ENCODE measurements around the gene ASGR1. TPM values are rescaled to one million over a fixed set of nuclear protein-coding genes. Genes with fewer than 3 reads are reported as not detected.

Gene ASGR1
- total and polyA plus RNA-seq, 2 donors (not counting 1 experiment from before 2014, with no cell fraction given): 0.32 to 0.43 TPM

DNA sequence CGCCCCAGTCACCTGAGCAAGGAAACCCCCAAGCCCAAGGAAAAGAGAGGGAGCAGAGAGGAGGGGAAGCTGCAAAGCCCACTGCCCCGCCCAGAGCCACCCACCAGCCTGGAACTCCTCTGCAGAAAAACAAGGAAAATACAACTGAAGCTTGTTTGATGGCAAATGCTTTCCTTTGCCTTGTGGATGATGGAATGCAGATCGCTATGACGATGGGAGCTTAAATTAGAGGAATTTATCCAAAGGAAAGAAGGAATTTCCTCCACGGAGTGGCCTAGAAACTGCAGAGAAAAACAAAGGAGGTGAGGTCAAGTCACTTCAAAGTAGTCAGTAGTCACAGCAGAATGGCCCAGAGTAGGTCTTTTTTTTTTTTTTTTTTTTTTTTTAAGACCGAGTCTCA is 33.1 kb downstream of the ASGR1 start:
- no peak overlapping the region for H3K4me3 ChIP-seq (ENCODE audit: control extremely low read depth in 1 of 5, extremely low read depth in 1 of 5, insufficient read depth in 1 of 5, low read depth in 2 of 5, low read length in 4 of 5)
- no peak overlapping the region for H3K9ac ChIP-seq (ENCODE audit: low read length)
- H3K4me2 ChIP-seq (replicated peaks; ENCODE audit: low read depth, low read length, poor library complexity, severe bottlenecking): no peak overlapping the region
- 91% methylated on average over 4 of the region's 6 CpGs for WGBS (ENCODE audit: insufficient coverage)
- H2AFZ ChIP-seq (ENCODE audit: insufficient read depth, low read depth, low read length, poor library complexity, severe bottlenecking): no peak overlapping the region
- Mint-ChIP-seq H3K27me3 (peaks cover 17% of the 10 kb centered on the region), H3K9me3 (ENCODE audit: insufficient read depth) (no peaks in the 10 kb centered on the region), H3K4me3 (no peak overlapping the region), H3K4me1 (no peaks in the 10 kb centered on the region), H3K27ac (no peak overlapping the region)
- H3K79me2 ChIP-seq (ENCODE audit: control insufficient read depth, insufficient read depth, low read length): no peaks in the 10 kb centered on the region
- H3K4me1 ChIP-seq (ENCODE audit: control insufficient read depth in 2 of 2, insufficient read depth in 2 of 2, low read length in 2 of 2): no peaks in the 10 kb centered on the region
- TF ChIP-seq, protein P1, sequence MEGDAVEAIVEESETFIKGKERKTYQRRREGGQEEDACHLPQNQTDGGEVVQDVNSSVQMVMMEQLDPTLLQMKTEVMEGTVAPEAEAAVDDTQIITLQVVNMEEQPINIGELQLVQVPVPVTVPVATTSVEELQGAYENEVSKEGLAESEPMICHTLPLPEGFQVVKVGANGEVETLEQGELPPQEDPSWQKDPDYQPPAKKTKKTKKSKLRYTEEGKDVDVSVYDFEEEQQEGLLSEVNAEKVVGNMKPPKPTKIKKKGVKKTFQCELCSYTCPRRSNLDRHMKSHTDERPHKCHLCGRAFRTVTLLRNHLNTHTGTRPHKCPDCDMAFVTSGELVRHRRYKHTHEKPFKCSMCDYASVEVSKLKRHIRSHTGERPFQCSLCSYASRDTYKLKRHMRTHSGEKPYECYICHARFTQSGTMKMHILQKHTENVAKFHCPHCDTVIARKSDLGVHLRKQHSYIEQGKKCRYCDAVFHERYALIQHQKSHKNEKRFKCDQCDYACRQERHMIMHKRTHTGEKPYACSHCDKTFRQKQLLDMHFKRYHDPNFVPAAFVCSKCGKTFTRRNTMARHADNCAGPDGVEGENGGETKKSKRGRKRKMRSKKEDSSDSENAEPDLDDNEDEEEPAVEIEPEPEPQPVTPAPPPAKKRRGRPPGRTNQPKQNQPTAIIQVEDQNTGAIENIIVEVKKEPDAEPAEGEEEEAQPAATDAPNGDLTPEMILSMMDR (IDR thresholded peaks at IDR 0.05): no peak
- TF ChIP-seq EZH2 (IDR thresholded peaks at IDR 0.05; ENCODE audit: borderline replicate concordance, insufficient read depth, low read depth, low read length, poor library complexity, severe bottlenecking): no peak
- ATAC-seq (ENCODE audit: low read depth) (no peak), DNase-seq (no peak)
- no peaks in the 10 kb centered on the region for H3K27me3 ChIP-seq (replicated peaks in 1 of 4; ENCODE audit: control extremely low read depth in 1 of 4, control insufficient read depth in 3 of 4, insufficient read depth in 4 of 4, low read length in 3 of 4)
- CTCF ChIA-PET: interaction anchor here (2.2 kb wide), 1 partner anchor 10 kb away, joined by 6 read pairs; no protein-coding TSS in a partner anchor
- POLR2A ChIA-PET: no interaction called here
- H3K27ac ChIP-seq (ENCODE audit: low read length in 2 of 2): no peak overlapping the region
- H4K20me1 ChIP-seq (ENCODE audit: control insufficient read depth, insufficient read depth, low read length, poor library complexity, severe bottlenecking): no peaks in the 10 kb centered on the region
- intact Hi-C loops (cut with micrococcal nuclease): no loop called here
- no peaks in the 10 kb centered on the region for H3K36me3 ChIP-seq (replicated peaks in 1 of 2; ENCODE audit: control extremely low read depth in 1 of 2, control insufficient read depth in 1 of 2, extremely low read depth in 1 of 2, insufficient read depth in 2 of 2, low read length in 1 of 2)
- H3K9me3 ChIP-seq (ENCODE audit: control extremely low read depth in 1 of 3, control insufficient read depth in 2 of 3, insufficient read depth in 1 of 3, low read length in 2 of 3): no peaks in the 10 kb centered on the region

DNA sequence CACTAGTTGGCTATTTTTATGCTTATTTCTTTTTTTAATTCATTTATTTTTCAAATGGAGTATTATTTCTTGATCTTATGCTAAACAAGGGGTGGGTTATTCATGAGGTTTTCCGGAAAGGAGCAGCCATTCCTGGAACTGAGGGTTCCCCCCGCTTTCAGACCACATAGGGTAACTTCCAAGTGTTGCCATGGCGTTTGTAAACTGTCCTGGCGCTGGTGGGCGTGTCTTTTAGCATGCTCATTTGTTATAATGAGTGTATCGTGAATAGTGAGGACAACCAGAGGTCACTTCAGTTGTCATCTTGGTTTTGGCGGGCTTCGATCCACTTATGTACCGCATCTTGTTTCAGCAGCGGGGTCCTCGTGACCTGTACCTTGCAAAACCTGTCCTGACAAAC is 35.0 kb downstream of the ASGR1 start:
- no peak overlapping the region for H3K4me3 ChIP-seq (ENCODE audit: control extremely low read depth in 1 of 5, extremely low read depth in 1 of 5, insufficient read depth in 1 of 5, low read depth in 2 of 5, low read length in 4 of 5)
- no peak overlapping the region for H2AFZ ChIP-seq (ENCODE audit: insufficient read depth, low read depth, low read length, poor library complexity, severe bottlenecking)
- H4K20me1 ChIP-seq (ENCODE audit: control insufficient read depth, insufficient read depth, low read length, poor library complexity, severe bottlenecking): no peaks in the 10 kb centered on the region
- H3K79me2 ChIP-seq (ENCODE audit: control insufficient read depth, insufficient read depth, low read length): no peaks in the 10 kb centered on the region
- Mint-ChIP-seq H3K9me3 (ENCODE audit: insufficient read depth) (no peaks in the 10 kb centered on the region), H3K4me3 (no peak overlapping the region), H3K4me1 (no peaks in the 10 kb centered on the region), H3K27ac (no peak overlapping the region), H3K27me3 (peaks cover 25% of the 10 kb centered on the region)
- POLR2A ChIA-PET: no interaction called here
- CTCF ChIA-PET: interaction anchor here (1.5 kb wide), 1 partner anchor 12 kb away, joined by 3 read pairs; no protein-coding TSS in a partner anchor
- no peak overlapping the region for H3K27ac ChIP-seq (ENCODE audit: low read length in 2 of 2)
- no peaks in the 10 kb centered on the region for H3K27me3 ChIP-seq (replicated peaks in 1 of 4; ENCODE audit: control extremely low read depth in 1 of 4, control insufficient read depth in 3 of 4, insufficient read depth in 4 of 4, low read length in 3 of 4)
- no peaks in the 10 kb centered on the region for H3K4me1 ChIP-seq (ENCODE audit: control insufficient read depth in 2 of 2, insufficient read depth in 2 of 2, low read length in 2 of 2)
- no peak overlapping the region for H3K9ac ChIP-seq (ENCODE audit: low read length)
- TF ChIP-seq, protein P1 (IDR thresholded peaks at IDR 0.05): no peak
- no peak for TF ChIP-seq EZH2 (IDR thresholded peaks at IDR 0.05; ENCODE audit: borderline replicate concordance, insufficient read depth, low read depth, low read length, poor library complexity, severe bottlenecking)
- intact Hi-C loops (cut with micrococcal nuclease): no loop called here
- 91% methylated on average over 11 of the region's 11 CpGs for WGBS (ENCODE audit: insufficient coverage)
- ATAC-seq (ENCODE audit: low read depth) (no peak), DNase-seq (no peak)
- no peak overlapping the region for H3K4me2 ChIP-seq (replicated peaks; ENCODE audit: low read depth, low read length, poor library complexity, severe bottlenecking)
- no peaks in the 10 kb centered on the region for H3K9me3 ChIP-seq (ENCODE audit: control extremely low read depth in 1 of 3, control insufficient read depth in 2 of 3, insufficient read depth in 1 of 3, low read length in 2 of 3)
- H3K36me3 ChIP-seq (replicated peaks in 1 of 2; ENCODE audit: control extremely low read depth in 1 of 2, control insufficient read depth in 1 of 2, extremely low read depth in 1 of 2, insufficient read depth in 2 of 2, low read length in 1 of 2): no peaks in the 10 kb centered on the region
